Activated CD4-positive, CD25-positive, alpha-beta regulatory T cell treated with anti-CD3 and anti-CD28 coated beads, Interleukin-2, amount 50 U/mL, for 24 hours (primary cell): ENCODE results near the gene CDC42BPG.

Experiments used
- ATAC-seq, 2 donors: fragments of 150-1000 bp; cut with Tn5 transposase; one replicate each; pipeline ENCODE4 v1.10.0; 2021; ENCODE audit warnings: mild to moderate bottlenecking in 1 of 2, moderate library complexity in 1 of 2

CDC42BPG gene

DNA sequence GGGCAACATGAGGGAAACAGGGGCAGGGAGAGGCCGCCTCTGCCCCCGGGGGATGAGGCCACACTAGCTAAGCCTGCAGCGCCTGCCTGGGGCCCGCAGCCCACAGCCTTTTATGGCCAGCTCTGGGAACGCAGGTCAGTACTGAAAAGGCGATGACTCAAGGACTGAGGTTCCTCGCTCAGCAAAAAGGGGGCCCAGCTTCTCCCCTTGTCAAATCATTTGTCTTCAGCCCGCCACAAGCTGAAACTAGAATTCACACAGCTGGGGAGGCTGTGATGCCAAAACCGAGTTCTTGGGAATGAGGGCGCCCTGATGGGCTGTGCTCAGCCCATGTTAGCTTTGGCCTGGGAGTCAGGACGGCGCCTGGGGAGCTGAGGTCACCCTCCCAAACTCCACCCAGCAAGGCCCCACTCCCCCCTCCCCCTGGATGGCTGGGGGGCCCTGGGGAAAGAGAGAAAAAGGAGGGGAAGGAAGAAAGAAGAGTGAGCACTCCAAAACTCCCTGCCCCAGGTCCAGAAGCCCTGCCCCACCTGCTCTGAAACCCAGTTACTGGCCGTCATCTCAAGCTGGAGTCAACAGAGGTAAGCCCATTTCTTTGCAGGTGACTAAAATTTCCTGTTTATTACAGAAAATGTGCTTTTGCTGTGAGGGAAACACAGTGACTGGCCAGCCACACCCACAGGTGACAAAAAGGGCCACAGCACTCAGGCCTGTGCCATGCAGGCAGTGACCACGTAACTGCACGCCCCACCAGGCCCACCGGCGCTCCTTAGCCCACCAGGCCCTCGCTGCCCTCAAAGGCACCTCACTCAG is 20.2 kb upstream of the CDC42BPG start:
- ATAC-seq, result peak; percentile 31 to 36

DNA sequence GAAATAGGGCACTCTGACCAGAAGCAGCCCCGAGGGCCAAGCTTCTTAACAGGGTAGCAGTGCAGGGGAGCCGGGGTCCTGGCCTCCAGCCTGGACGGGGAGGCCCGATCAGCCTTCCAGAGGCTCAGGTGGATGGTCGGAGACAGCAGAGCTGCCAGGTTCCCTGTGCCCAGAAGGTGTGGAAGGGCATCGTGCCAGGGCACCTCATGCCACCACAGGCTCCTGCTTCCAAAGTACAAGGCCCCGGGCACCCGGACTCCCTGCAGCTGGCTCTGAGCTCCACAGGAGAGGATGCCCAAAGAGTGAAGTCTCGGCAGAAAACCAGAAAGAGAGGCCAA is 19.7 kb upstream of the CDC42BPG start:
- ATAC-seq, result no peak

DNA sequence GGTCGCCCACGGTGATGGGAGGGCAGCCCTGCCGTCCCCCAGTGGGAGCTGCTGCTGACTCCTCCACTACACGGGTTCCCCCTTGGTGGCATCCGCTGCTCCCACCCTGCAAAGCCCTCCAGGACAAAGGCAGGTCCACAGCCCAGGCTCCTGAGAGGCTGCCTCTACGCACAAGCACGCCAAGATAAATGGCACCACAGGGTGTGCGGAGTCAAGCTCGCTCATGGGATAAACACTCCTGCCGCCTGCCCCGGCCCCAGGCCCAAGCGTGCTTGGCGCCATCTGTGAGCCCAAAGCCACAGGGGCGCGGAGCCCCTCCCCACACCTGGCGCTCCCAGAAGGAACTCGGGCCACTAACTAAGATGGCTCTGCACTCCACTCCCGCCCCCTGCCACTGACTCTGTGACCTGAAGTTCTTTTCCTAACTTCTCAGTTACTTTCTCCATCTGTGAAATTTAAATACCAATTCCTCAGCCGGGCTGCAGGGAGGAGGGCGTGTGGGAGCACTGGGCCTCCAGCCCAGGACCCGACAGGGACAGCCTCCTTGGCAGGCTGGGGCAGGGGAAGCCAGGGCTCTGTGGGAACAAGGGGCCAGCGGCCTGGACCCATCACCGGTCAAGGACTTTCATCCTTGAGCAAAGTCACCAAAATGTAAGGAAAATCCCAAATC is 19.1 kb upstream of the CDC42BPG start:
- ATAC-seq, result no peak

DNA sequence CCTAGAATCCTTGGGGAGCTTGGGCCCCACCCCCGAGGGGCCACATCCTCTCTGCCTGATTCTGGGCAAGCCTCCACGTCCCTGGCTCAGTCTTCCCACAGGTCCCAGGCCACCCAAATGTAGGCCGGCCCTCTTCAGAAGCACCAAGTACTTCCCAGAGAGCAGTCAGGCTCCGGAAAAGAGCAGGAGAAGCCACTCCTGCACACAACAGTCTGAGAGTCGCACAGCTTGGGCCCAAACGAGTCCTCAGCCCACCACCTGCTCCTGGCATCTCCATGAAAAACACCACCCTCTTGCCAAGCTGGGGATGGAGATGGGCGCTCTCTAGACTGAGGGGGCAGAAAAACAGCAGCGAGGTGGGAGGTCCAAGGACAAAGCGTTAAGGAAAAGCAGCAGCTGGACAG is 18.5 kb upstream of the CDC42BPG start:
- ATAC-seq, result no peak

DNA sequence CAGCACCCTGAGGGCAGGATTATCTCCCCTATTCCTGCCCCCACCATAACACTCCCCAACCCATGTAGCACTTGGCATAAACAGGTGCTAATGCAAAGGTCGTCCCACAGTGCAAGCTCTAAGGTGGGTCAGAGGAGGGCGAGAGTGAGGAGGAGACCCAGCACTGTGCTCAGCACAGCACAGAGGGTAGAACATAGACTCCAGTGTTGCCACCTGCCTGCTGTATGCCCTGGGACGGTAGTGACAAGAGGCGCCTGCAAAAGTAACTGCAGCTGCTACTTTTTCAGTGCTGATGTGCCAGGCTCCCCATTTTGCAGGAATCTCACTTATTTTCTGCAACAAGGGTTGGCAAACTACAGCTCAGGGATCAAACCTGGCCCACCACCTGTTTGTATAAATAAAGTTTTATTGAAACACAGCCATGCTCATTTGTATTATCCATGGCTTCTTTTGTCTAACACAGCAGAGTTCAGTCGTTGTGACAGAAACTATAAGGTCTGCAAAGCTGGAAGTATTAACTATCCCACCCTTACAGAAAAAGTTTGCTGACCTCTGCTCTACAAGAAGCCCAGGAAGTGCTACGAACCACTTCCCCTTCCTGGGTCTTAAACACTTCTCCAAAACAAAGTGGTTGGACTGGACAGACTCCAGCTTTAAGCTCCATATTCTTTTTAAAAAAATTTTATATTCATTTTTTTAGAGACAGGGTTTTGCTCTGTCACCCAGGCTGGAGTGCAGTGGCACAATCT is 16.9 kb upstream of the CDC42BPG start:
- ATAC-seq, result no peak

DNA sequence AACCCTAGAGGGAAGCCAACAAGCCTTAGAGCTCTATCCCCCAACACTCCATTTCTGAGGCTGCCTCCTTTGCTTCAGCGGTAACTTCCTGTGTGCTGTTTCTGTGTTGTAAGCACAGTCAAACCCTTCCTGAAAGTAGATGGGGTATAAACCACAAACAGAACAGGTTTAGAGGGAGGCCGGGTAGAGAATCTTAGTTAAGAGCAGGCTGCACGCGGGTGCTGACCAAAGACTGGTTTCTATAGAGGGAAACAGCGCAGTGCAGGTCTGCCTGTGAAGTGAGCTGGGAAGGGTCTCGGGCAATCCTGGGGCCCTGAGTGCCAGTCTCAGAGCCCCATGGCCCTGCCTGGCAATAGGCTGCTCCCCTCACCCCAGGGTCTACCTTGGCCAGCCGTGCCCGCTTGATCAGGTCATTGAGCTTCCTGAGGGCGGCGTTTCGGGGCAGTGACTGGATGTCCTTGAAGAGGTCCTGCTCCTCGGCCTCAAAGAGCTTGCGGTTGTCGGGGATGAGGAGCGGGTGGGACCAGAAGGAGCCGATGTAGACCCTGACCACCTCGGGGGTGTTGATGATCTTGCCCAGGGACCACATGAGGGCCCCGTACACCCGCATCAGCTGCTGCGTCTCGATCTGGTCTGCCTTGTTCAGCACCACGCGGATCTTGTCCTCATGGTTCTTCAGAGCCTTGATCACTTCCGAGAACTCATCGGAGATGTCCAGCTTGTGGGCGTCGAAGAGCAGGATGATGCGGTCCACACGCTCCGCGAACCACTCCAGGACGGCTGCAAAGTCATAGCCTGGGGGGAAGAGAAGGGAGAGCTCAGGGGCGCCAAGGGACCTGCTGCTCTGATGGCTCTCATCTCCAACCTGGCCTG is 15.3 kb upstream of the CDC42BPG start:
- ATAC-seq, result peak; percentile 80 to 81

DNA sequence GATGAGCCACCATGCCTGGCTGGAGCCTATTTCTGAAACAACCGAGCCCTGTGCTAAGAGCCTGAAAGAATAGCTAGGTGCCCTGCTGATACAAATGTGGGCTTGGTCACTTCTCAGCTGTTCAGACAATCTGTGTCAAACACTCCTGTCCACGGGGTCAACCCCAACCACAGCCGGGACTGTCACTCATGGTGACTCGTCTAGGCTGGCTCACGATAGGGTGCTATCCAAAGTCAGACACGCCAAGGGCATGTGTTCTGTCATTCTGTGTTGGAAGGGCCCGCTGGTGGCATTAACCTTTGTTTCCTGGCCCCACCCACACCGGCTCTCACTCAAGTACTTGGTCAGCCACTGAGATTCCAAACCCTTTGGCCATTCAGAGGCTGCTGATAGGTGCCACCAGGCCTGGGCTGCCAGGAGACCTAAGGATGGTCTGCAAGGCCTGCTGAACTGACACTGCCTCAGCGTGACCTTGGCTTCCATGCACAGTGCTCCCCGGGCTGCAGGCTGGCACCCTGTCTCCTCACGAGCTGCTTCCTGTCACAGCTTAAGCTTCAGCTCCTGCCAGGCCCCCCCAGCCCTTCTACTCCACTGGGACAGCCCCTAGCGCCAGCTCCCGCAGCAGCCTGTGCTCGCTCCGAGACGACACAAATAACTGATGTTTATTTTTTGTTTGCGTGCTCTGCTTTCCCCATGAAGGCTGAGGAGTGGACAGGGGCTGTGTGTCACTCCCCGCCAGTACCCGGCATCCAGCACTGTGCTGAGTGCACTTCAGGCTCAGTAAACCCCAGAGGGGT is 14.2 kb upstream of the CDC42BPG start:
- ATAC-seq, result peak; percentile 27 to 36

DNA sequence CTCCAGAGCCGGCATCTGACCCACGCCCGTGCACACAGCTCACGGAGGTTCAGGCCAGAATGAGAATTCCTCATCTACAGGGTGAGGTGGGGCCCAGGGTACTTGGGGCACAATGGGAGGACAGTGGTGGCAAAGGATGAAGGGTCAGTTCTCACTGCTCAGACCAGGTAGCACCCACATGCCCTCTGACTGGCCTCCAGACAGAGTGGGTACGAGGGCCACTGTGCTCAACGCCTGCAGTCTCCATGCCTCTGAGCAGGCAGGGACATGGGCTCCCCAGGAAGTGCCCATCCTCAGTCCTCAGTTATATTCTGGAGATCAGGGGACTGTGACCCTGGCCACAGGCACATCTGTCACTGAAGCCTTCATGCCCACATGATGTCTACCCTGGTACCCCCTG is 13.0 kb upstream of the CDC42BPG start:
- ATAC-seq, result no peak

DNA sequence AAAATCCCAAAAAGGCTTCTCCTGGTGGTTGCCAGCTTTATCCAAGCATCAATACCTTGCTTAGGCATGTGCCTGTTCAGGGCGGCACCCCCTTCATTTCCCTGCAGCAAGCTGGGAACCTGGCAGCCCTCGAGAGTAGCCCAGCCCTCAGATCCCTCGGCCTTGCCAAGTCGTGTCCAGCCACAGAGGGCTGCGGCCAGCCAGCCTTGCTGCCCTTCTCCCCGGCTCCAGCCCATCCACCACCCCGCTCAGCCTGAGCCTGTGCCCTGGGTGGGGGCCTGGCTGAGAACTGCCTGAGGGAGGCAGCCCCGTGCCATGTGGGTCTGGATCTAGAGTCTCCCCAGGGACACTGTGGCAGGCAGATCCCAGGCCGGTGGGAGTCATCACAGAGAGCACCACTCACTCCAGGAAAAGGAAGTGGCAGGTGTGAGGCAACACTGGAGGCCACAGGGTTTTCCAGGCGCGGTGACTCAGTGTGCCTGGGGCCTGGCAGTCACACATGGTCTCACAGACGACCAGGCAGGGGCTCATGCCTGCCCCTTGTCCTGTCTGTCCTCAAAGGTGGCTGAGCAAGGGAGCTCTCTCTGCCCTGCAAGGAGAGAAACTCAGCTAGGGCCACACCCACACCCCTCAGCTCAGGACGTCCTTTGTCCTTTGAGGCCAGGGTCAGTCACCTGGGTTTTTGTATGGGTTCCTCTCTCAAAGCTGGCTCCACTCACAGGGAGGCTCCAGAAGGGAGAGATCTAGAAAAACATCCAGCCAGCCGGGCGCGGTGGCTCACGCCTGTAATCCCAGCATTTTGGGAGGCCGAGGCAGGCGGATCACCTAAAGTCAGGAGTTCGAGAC is 12.2 kb upstream of the CDC42BPG start:
- ATAC-seq, result peak; percentile 4 to 15

DNA sequence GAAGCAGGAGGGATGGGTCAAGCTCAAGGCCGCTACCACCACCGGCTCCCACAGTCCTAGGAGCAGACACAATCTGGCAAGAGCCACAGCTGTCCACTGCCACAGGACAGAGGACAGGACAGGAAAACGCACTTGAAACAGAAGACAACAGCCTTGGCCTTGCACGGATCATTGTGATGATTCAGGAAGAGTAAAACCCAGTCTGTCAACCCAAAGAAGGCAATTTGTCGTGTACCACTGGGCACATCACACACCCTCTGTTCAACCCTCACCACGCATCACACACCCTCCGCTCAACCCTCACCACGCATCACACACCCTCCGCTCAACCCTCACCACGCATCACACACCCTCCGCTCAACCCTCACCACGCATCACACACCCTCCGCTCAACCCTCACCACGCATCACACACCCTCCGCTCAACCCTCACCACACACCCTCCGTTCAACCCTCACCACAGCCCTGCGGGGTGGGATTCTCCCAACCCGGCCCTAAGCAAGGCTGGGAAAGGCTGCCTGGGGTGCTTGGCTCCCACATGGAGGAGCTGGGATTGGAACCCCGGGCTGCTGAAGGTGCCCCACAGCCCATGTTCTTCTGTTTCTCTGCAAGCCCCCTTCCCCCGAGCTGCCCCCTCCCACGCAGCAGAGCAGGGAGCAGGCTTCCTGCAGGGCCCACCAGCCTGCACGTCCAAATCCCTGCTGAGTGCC is 11.3 kb upstream of the CDC42BPG start:
- ATAC-seq, result no peak

DNA sequence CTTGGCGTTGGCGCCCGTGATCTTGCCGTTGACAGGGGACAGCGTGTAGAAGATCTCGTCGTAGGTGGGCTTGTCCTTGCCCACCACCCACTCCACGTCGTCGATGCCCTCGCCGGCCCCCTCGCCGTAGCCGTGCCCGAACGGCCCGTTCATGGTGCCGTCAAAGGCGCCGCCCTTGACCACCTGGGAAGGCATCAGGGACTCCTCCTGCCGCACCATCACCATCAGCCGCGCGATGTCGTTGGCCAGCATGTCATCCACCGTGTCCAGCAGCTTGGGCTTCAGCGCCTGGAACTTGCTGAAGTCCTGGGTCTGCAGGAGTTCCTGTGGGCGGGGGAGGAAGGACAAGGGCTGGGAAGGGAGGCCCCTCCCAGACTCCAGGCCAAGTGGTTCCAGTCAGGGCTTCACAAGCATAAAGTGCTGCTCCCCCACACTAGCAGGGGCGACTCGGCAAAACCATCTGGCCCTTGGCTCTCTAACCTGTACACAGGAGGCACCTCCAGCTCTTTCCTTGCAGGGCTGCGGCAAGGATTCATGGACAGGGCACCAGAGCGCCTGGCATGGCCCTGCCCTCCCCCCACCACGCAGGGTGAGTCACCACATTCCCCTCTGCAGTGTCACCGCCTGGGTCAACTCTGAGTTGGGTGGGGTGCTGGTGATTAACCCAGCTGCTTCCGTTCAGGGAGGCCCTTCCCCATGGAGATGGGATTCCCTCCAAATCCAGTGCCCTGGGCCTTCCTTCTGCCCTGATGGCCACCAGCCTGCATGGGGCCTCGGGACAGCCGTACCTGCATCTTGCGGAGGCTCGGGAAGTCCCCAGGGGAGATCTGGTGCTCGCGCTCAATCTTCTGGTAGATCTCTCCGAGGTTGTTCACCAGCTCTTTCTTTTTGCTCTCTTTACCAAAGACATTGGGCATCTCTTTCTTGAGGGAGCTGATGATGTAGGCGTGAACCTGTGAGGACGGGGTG is 10.4 kb upstream of the CDC42BPG start:
- peak; percentile 8 to 14 for ATAC-seq

DNA sequence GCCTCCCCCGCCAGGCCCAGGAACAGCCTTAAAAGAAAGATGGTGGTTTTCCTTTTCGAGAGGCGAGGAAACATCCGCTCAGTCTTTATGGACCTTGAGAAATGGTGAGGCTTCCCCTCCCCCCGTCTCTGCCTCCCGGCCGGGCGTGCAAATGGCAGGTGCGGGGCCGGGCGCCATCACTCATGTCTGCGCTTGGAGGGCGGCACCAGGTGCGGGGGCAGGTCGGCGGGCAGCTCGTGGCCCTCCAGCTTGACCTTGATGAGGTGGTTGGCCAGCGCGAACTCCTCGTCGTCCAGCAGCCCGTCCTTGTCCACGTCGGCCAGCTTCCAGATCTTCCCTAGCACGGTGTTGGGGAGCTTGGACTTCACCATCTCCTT is 9.7 kb upstream of the CDC42BPG start:
- no peak for ATAC-seq

DNA sequence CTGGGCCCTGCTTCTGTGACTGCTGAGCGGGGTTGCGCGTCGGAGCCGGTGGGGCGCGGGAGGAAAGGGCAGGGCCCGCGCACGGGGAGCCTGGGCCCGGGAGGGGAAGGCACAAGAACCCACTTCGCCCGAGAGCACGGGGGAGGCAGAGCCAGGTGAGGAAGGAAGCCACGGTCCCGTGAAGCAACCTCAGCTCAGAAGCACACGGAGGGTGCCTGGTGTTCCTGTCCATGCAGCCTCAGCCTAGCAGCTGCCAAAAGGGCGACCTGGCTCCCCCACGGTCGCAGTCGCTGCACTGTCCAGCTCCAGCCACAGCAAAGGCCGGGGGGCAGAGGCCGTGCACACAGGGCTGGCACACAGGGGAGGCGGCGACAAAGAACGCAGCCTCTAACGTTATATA is 9.3 kb upstream of the CDC42BPG start:
- ATAC-seq, result no peak

DNA sequence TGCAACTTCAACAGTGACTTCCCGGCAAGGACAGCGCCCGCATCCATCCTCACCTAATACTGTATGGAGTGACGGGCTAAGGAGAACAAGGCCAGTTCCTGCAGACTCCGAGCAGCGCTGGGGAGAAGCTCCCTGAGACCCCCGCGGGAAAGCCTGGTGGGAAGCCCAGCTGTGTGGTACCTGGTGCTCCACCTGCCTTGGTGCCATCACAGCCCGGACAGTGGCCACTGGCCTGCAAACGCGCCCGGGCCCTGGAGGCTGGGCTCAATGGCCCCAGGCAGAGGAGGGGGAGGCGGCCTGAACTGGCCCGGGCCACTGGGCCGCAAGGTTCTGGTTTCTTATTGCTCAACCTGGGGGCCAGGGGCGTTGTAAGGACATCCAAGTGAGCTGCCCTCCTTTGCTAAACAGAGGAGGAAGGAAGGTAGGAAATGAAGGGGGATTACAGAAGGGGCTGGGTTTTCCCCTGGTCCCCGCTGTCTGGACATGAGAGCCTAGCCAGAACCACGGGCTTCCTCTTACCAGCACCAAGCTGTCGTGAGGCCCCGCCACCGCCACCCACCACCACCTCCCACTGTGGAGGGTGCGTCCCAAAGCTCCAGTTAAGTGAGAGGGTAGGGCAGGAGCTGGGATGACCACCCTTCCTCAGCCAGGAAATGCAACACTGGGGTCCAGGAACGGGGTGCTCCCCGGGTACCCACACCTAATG is 8.5 kb upstream of the CDC42BPG start:
- ATAC-seq, result no peak

DNA sequence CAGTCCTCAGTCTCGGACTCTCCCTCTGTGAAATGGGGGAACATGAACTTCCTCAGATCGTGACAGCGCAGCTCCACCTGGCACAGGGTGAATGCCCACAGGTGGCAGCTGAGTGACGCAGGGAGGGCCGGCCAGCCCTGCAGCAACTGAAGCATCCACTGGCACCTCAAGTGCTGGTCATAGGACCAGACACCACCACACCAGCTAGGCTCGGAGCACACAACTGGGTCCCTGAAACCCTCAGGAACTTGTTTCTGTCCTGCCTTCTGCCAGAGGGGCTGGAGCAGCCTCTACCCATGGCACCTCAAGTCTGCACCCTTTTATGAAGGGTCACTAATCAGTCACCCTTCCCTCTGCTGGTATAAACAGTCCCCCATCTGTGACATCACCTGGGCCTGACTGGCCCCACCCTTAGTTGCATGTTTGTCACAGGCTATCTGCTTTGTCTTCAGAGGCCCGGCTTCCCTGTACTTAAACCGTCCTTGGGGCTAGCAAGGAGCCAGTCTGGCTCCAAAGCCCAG is 7.4 kb upstream of the CDC42BPG start:
- ATAC-seq, result peak; percentile 15 to 18

DNA sequence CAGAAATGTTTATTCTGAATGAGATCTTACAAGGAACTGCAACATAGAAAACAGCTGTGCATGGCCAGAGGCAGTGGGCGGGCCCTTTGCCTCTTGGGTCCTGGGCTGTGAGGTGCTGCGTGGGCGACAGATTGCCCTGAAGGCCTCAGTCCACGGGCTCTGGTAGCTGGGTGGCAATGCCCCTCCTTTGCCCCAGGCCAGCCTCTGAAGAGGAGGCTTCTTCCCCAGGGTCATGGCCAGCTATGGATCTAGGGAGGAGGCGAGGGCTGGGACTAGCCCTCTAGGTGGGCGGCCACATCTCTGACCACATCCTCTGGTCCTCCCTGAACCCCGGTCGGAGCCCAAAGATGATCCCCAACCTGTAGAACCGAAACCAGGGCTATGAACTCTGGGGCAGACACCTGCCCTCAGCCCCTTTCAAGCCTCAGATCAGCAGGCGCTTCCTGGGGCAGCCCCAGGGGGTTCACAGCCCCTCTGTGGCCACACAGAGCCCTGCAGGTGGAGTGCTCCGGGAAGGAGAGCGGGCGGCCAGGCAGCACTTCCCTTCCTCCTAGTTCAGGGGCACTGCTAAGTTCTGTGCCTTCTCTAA is 6.6 kb upstream of the CDC42BPG start:
- peak; percentile 53 to 57 for ATAC-seq

DNA sequence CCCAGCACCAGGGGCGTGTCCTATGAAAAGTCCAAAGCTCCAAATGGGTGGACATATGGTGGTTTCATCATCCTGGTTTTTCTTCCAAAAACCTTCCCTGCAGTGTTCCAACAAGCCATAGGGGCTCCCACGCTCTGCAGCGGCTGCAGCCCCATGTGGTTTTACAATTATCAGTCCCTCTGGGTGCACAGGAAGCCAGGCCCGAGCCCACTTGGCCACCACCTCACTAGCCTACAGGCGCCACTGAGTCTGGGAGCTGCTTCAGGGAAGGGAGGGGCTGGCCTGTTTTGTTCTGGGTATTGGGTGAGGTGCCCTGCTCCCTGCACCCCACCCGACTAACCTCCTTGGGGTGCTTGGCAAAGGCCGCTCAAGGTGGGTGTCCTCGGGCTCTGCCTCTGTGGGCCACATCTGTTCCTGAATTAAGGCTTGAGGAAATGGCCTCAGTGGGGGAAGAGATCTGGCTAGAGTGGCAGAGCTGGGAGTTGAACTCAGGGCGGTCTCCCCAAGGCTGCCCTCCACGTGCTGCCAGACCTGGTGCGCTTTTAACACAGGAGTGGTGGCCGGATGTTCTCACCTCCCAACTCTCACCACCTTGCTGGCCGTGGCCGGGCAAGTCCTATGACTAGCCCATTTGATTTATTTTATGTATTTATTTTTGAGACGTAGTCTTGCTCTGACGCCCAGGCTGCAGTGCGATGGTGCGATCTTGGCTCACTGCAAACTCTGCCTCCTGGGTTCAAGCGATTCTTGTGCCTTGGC is 5.3 kb upstream of the CDC42BPG start:
- no peak for ATAC-seq
